Measurements from ENCODE around the gene ARMC5. TPM values are rescaled to one million over a fixed set of nuclear protein-coding genes. Genes with fewer than 3 reads are reported as not detected.

ARMC5 gene
- total RNA-seq, 1 experiment from 2014 or later = 11.3 TPM

GRCh38 chr16:31458844-31459686, at the start of gene ARMC5 (continued):
- TF ChIP-seq ZBTB21 (CRISPR knock-in tag; IDR thresholded peaks at IDR 0.05; ENCODE audit: borderline replicate concordance) (peak; percentile 21; the same call in 1 of the 2 replicates), ESRRA (CRISPR knock-in tag; IDR thresholded peaks at IDR 0.05; ENCODE audit: borderline replicate concordance) (peak; percentile 78; the same call in 1 of the 2 replicates), ZNF281 (CRISPR knock-in tag; IDR thresholded peaks at IDR 0.05) (peak; percentile 45; the same call in 1 of the 2 replicates), SMAD4 (CRISPR knock-in tag; IDR thresholded peaks at IDR 0.05) (no peak), USF2 (CRISPR knock-in tag; IDR thresholded peaks at IDR 0.05) (peak; percentile 62), MAX (CRISPR knock-in tag; IDR thresholded peaks at IDR 0.05) (peak; percentile 97), CREB1 (CRISPR knock-in tag; IDR thresholded peaks at IDR 0.05) (peak; percentile 56; the same call in 1 of the 2 replicates), ZNF671 (CRISPR knock-in tag; IDR thresholded peaks at IDR 0.05) (no peak), CREM (CRISPR knock-in tag; IDR thresholded peaks at IDR 0.05) (peak; percentile 78; the same call in 1 of the 2 replicates), ATF1 (CRISPR knock-in tag; IDR thresholded peaks at IDR 0.05) (no peak), FOXP1 (CRISPR knock-in tag; IDR thresholded peaks at IDR 0.05; ENCODE audit: borderline replicate concordance) (peak; percentile 80), ZNF232 (CRISPR knock-in tag; IDR thresholded peaks at IDR 0.05) (0 out of 2 replicates have a peak, but pooled peaks have one; percentile 38), ZNF423 (CRISPR knock-in tag; IDR thresholded peaks at IDR 0.05) (no peak), HMGA2 (CRISPR knock-in tag; IDR thresholded peaks at IDR 0.05) (no peak), ERG (CRISPR knock-in tag; IDR thresholded peaks at IDR 0.05) (no peak), NR3C1 (CRISPR knock-in tag; conservative IDR thresholded peaks at IDR 0.05; ENCODE audit: low read depth) (no peak), NFE2L1 (CRISPR knock-in tag; IDR thresholded peaks at IDR 0.05) (peak; percentile 81), RORB (CRISPR knock-in tag; IDR thresholded peaks at IDR 0.05) (no peak), USF1 (CRISPR knock-in tag; IDR thresholded peaks at IDR 0.05) (0 out of 2 replicates have a peak, but pooled peaks have one; percentile 17)

- ChIA-PET CTCF (interaction anchor here (1.2 kb wide), 1 partner anchor 456 kb away, joined by 3 read pairs; no protein-coding TSS in a partner anchor), POLR2A (no interaction called here)
- TF ChIP-seq E2F5 (CRISPR knock-in tag; IDR thresholded peaks at IDR 0.05) (no peak), ZNF317 (CRISPR knock-in tag; IDR thresholded peaks at IDR 0.05; ENCODE audit: borderline replicate concordance, low read depth) (no peak), MLX (CRISPR knock-in tag; IDR thresholded peaks at IDR 0.05) (no peak)
- Mint-ChIP-seq H3K9me3 (no peaks in the 10 kb centered on the region), H3K4me3 (no peak overlapping the region), H3K27me3 (ENCODE audit: low read depth) (no peaks in the 10 kb centered on the region), H3K36me3 (no peaks in the 10 kb centered on the region), H3K4me1 (no peaks in the 10 kb centered on the region), H3K27ac (no peak overlapping the region)
- DNase-seq (ENCODE audit: low spot score) = no peak
- ATAC-seq = no peak
Observed at GRCh38 chr16:31410082-31410481, 49.2 kb upstream of the ARMC5 start.
